ENCODE results near the gene EHD1.

GRCh38 chr11:64843686-64844329, 34.6 kb downstream of the EHD1 start:
- TF ChIP-seq, protein P1, sequence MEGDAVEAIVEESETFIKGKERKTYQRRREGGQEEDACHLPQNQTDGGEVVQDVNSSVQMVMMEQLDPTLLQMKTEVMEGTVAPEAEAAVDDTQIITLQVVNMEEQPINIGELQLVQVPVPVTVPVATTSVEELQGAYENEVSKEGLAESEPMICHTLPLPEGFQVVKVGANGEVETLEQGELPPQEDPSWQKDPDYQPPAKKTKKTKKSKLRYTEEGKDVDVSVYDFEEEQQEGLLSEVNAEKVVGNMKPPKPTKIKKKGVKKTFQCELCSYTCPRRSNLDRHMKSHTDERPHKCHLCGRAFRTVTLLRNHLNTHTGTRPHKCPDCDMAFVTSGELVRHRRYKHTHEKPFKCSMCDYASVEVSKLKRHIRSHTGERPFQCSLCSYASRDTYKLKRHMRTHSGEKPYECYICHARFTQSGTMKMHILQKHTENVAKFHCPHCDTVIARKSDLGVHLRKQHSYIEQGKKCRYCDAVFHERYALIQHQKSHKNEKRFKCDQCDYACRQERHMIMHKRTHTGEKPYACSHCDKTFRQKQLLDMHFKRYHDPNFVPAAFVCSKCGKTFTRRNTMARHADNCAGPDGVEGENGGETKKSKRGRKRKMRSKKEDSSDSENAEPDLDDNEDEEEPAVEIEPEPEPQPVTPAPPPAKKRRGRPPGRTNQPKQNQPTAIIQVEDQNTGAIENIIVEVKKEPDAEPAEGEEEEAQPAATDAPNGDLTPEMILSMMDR (conservative IDR thresholded peaks at IDR 0.05; ENCODE audit: low read depth, low read length): no peak
- TF ChIP-seq EZH2 (IDR thresholded peaks at IDR 0.05; ENCODE audit: low read length, unreplicated experiment): no peak
